CD4-positive, alpha-beta T cell treated with Interleukin-2 at 100 ng/mL for 4 hours (primary cell): ENCODE results near the gene CHAC2.
A peak's percentile ranks its signal among the peaks of the same experiment; 100 is the strongest.
"Not testable (repeated sequence)": the region's sequence is repeated elsewhere in the genome, so short reads cannot be mapped to it uniquely, and the experiment has no call there.

Source experiments
- DNase-seq: peaks from one replicate; pipeline ENCODE4 v3.0.0-alpha.2; 2020; ENCODE audit warnings: low spot score

The CHAC2 gene

GRCh38 chr2:53778536-53779162 lies 11.0 kb downstream of the CHAC2 start:
- no peak for DNase-seq

GRCh38 chr2:53780056-53780455 lies 12.5 kb downstream of the CHAC2 start:
- DNase-seq, result no peak

GRCh38 chr2:53782676-53783075 lies 15.1 kb downstream of the CHAC2 start:
- no peak for DNase-seq

DNA sequence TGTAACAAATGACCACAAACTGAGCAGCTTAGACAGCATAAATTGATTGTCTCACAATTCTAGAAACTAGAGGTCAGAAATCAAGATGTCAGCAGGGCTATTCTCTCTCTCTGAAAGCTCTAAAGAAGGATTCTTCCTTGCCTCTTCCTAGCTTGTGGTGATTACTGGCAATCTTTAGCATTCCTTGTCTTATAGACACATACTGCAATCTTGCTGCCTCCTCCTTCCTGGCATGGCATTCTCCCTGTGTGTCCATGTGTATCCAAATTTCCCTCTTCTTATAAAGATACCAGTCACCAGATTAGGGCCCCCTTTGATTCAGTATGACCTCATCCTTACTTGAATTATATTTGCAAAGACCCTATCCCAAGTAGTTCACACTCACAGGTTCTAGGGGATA lies 16.8 kb downstream of the CHAC2 start:
- DNase-seq, result no peak

DNA sequence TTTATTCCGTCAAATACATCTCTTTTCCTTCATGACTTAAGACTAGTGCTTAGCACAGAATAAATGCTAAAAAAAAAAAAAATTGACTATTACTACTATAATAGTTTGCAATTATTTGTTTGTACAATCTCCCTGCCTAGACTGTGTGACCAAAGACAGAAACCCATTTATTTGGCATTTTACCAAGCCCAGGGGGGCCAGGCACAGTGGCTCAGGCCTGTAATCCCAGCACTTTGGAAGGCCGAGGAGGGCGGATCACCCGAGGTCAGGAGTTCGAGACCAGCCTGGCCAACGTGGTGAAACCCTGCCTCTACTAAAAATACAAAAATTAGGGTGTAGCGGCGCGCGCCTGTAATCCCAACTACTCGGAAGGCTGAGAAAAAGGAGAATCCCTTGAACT lies 17.8 kb downstream of the CHAC2 start:
- no peak for DNase-seq

DNA sequence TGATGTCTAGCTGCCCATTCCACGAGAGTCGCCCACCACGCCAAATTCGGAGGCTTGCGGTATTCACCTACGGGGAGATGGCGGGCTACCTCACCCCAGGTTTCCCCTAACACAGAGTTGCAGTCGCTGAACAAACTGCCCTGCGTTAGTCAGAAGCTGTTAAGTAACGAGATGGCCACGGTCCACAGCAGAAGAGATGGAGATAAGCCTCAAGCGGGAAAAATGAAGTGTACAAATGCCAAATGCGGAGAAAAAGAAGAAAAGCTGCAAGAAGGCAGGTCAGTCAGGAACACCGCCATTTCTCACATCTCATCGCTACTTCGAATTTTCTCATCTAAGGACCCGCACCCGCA lies 18.7 kb downstream of the CHAC2 start:
- DNase-seq, result peak; percentile 6

- DNase-seq, result peak; percentile 86
These were observed 19.4 kb downstream of the CHAC2 start, which contains the start of the genes ASB3 and ERLEC1 for GRCh38 chr2:53786705-53787613. ASB3 (minus strand) TSS chr2:53786953; CDS start chr2:53765572, 21,381 bp downstream. ERLEC1 (plus strand) TSS chr2:53787044; CDS start chr2:53787211, 167 bp downstream.

- peak; percentile 4 for DNase-seq
These were observed 20.1 kb downstream of the CHAC2 start for GRCh38 chr2:53787614-53788289.

DNA sequence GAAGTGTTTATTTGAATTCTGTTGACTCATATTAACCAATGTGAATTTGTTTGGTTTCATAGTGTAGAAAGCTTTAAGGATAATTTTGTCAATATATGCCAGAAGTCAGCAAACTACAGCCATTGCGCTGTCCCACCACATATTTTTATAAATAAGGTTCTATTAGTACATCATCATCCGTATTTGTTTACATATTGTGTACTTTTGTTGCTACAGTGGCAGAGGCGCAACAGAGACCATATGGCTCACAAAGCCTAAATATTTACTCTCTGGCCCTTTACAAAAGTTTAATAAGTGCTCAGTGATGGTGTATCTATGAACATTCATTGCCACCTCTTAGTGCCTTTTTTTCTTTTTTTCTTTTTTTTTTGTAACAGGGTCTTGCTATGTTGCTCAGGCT lies 25.7 kb downstream of the CHAC2 start:
- DNase-seq, result no peak

- no peak for DNase-seq
These were observed 26.2 kb downstream of the CHAC2 start for GRCh38 chr2:53793821-53794220.

DNA sequence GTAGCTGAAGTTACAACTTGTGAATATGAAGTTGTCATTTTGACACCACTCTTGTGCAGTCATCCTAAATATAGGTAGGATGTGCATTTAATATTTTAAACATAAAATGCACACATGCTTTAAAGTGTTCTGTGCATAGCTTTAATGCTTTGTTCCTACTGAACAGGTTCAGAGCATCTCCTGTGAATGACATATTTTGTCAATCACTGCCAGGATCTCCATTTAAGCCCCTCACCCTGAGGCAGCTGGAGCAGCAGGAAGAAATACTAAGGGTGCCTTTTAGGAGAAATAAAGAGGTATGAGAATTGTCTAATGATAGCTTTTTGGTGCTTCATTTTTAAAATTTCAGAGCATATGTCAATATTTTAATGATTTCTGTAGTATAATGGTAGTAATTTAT lies 33.9 kb downstream of the CHAC2 start:
- DNase-seq, result no peak

- no peak for DNase-seq
These were observed 35.1 kb downstream of the CHAC2 start for GRCh38 chr2:53802617-53803151.

- no peak for DNase-seq
These were observed 44.0 kb downstream of the CHAC2 start for GRCh38 chr2:53811601-53812000.

DNA sequence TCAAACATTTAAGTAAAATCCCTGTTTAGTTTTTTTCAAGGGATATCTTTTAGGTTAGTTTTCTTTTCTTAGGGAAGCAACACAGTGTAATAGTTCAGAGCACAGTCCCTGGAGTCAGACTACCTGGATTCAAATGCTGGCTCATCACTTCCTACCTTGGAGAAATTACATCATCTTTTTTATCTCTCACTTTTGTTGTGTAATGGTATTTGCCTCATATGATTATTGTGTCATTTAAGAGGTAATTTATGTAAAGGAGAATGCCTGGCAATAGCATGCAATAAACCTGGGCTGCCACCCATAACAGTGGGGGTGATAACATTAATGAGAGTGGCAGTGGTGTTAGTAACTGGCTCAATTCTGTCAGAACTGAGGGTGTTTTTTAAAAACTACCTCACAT lies 45.5 kb downstream of the CHAC2 start:
- no peak for DNase-seq

DNA sequence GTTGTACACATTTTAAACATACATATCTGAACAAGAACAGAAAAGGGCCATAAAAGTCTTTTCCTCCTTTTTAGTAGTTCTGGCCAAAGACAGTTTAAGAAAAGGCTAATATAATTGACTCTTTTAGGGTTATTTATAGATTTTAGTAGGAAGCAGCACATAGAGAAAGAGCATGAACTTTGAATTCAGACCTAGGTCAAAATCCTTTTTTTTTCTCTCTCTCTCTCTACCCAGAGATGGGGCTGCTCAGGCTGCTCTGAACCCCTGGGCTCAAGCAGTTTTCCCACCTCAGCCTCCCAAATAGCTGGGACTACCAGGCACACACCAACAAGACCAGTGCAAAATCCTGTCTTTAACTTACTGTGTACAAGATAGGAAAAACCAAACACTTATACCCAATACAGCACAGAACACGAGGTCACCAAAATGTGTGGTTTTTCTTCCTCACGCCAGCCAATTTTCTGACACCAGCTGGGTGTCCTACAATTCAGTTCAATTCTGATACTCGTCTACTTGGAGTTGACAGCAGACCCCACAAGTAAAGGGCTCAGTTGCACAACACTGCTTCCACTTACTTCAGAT lies 51.3 kb downstream of the CHAC2 start:
- no peak for DNase-seq

DNA sequence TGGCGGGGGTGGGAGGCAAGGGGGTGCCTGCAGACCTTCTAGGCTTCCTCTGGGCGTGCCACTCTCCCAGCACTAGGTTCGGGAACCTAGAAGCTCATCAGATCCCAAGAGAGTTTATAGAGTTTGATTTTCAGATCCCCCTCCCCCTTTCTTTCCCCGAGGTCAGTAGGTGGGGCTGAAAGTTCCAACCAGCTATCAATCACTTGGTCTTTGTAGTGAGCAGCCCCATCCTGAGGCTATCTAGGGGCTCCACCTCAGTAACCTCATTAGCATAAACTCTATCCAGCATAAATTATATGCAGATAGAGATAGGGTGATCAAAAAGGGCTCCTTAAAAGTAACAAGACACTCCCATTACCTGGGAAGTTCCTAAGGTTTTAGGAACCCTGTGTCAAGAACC lies 52.0 kb downstream of the CHAC2 start:
- DNase-seq, result no peak

GRCh38 chr2:53820048-53820447 lies 52.4 kb downstream of the CHAC2 start:
- DNase-seq, result no peak

GRCh38 chr2:53820711-53821110 lies 53.1 kb downstream of the CHAC2 start:
- no peak for DNase-seq

- DNase-seq, result no peak
These were observed 54.2 kb downstream of the CHAC2 start for GRCh38 chr2:53821810-53822209.

DNA sequence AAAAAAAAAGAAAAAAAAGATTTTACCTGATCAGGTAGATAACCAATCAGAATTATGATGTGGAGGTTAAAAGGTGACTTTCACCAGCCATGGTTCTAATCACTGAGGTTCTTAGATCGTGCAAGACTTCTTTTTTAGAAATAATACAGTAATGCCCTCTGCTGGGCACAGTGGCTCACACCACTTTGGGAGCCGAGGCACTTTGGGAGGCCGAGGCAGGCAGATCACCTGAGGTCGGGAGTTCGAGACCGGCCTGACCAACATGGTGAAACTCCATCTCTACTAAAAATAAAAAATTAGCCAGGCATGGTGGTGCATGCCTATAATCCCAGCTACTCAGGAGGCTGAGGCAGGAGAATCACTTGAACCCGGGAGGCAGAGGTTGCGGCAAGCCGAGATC lies 56.0 kb downstream of the CHAC2 start:
- not testable (repeated sequence) for DNase-seq
